Caki2 (cell line): ENCODE results near the gene FNDC11. TPM values are rescaled to one million over a fixed set of nuclear protein-coding genes. Genes with fewer than 3 reads are reported as not detected.
"Not testable (repeated sequence)": the region's sequence is repeated elsewhere in the genome, so short reads cannot be mapped to it uniquely, and the experiment has no call there.

Source experiments
- DNase-seq: peaks from one replicate; pipeline ENCODE4 v3.0.0-alpha.2; 2015; ENCODE audit warnings: low read depth
- in situ Hi-C: cut with HindIII; loops from 2 replicates; pipeline ENCODE4 v1.10.0; 2016; ENCODE audit warnings: low sequenced_read_pairs, low pct_unique_long_range_greater_than_20kb, mixed read lengths
- total RNA-seq: library from RNA; depleted of rRNA; stranded (reverse); fragments of >200 nt; shearing (Covaris generic); gene quantifications from 2 replicates; pipeline ENCODE4 v1.2.3, GENCODE V29; 2014; ENCODE audit warnings: low replicate concordance

The FNDC11 gene
- total RNA-seq, 1 experiment from 2014 or later, result 1.1 TPM

GRCh38 chr20:63571087-63571478 is 17.1 kb downstream of the FNDC11 start:
- in situ Hi-C loops, DNase-seq: not testable (repeated sequence)

GRCh38 chr20:63572071-63572787 is 18.3 kb downstream of the FNDC11 start:
- no peak for DNase-seq
- in situ Hi-C loops, result no loop called here

GRCh38 chr20:63572788-63573646 is 19.1 kb downstream of the FNDC11 start:
- peak; percentile 29 for DNase-seq
- in situ Hi-C loops, result no loop called here

GRCh38 chr20:63573647-63574131 is 19.7 kb downstream of the FNDC11 start:
- in situ Hi-C loops, result no loop called here
- DNase-seq, result no peak

GRCh38 chr20:63574156-63574828 is 20.3 kb downstream of the FNDC11 start, which contains the start of gene HELZ2:
HELZ2 (minus strand) TSS chr20:63574239; CDS start chr20:63572385, 1,854 bp downstream.
- in situ Hi-C loops, result no loop called here
- peak; percentile 45 for DNase-seq

- in situ Hi-C loops, result loop anchor here (25.0 kb wide), 1 partner anchor 288 kb away; the partner anchor contains the start of gene COL20A1
- no peak for DNase-seq
Observed at GRCh38 chr20:63574829-63575743, 21.1 kb downstream of the FNDC11 start.

- DNase-seq, result no peak
- in situ Hi-C loops, result loop anchor here (25.0 kb wide), 1 partner anchor 289 kb away; the partner anchor contains the start of gene COL20A1
Observed at GRCh38 chr20:63576311-63576710, 22.4 kb downstream of the FNDC11 start.

GRCh38 chr20:63577317-63577894 is 23.4 kb downstream of the FNDC11 start:
- in situ Hi-C loops, result loop anchor here (25.0 kb wide), 1 partner anchor 290 kb away; the partner anchor contains the start of gene COL20A1
- no peak for DNase-seq

GRCh38 chr20:63578224-63579016 is 24.5 kb downstream of the FNDC11 start:
- in situ Hi-C loops, result loop anchor here (25.0 kb wide), 1 partner anchor 291 kb away; the partner anchor contains the start of gene COL20A1
- DNase-seq, result no peak

- DNase-seq, result no peak
- in situ Hi-C loops, result loop anchor here (25.0 kb wide), 1 partner anchor 292 kb away; the partner anchor contains the start of gene COL20A1
Observed at GRCh38 chr20:63579017-63579694, 25.2 kb downstream of the FNDC11 start.

- DNase-seq, result peak; percentile 46
- in situ Hi-C loops, result loop anchor here (25.0 kb wide), 1 partner anchor 294 kb away; the partner anchor contains the start of gene COL20A1
Observed at GRCh38 chr20:63580796-63581461, 27.0 kb downstream of the FNDC11 start.

- DNase-seq, result no peak
- in situ Hi-C loops, result loop anchor here (25.0 kb wide), 1 partner anchor 295 kb away; the partner anchor contains the start of gene COL20A1
Observed at GRCh38 chr20:63582382-63583063, 28.6 kb downstream of the FNDC11 start.

- DNase-seq, result no peak
- in situ Hi-C loops, result loop anchor here (25.0 kb wide), 1 partner anchor 299 kb away; the partner anchor contains the start of gene COL20A1
Observed at GRCh38 chr20:63585616-63586565, 31.9 kb downstream of the FNDC11 start.
